ENCODE measurements around the gene ZSWIM8. TPM values are rescaled to one million over a fixed set of nuclear protein-coding genes. Genes with fewer than 3 reads are reported as not detected.

The ZSWIM8 gene
- total RNA-seq, 2 donors from 2014 or later: 121 to 148 TPM

DNA sequence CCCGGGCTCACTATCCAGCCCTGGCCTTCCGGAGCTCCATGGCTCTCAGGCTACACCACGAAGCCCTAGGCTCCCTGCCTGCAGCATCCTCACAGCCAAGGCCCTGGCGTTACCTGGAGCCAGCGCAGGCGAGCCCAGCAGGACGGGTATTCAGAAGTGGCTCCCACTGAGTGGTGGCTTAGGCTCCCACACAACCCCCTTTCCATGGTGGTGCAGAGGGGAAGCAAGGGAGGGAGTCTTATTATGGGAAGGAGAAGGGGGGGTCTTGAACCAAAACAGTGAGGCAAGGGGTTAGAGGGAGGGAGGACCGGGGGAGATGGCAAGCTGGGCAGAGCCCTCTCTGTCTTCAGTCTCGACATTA, 55.6 kb downstream of the ZSWIM8 start:
- no peaks in the 10 kb centered on the region for H3K27me3 Mint-ChIP-seq
- ATAC-seq: no peak
- no peaks in the 10 kb centered on the region for H3K9me3 Mint-ChIP-seq
- no peak overlapping the region for H3K27ac Mint-ChIP-seq
- H3K36me3 Mint-ChIP-seq: peaks cover under 1% of the 10 kb centered on the region
- H3K4me3 Mint-ChIP-seq: no peak overlapping the region
- no peak for DNase-seq (ENCODE audit: low spot score)
- H3K4me1 Mint-ChIP-seq (ENCODE audit: low read depth in 2 of 2): peaks cover 0 to 4% of the 10 kb centered on the region in 2 donors

DNA sequence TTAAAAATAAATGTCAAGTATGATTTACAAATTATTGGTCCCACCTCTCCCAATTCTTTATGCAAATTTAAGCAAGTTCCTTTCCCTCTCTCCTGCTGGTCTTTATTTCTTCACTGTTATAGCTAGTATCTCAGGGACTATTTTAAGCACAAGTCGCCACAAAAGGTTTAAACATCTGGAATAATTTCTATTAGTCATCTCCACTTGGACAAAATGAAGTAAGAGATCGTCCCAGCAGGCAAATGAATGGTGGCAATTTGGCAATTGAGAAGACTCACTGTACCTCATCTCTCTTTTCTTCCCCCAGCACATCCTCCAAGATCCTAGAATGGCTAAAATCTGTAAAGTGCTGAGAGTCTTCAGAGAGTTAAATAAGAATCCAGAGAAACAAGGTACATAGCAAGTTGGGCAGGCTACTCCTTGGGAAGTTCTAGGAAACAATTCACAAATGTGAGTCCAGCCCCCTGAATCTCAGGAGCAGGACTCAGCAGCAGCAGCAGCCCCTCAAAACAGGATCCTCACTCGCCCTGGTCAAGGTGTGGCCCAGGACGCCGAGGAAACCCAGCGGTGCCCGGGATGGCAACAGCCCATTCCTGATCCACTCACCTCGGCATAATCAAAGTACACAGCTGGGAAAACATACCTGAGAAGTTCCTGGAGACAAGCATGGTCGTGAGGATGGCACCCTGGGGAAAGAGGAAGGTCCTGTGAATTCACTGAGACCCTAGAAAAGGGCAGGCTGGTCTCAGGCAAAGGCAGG, 56.3 kb downstream of the ZSWIM8 start:
- Mint-ChIP-seq H3K9me3 (no peaks in the 10 kb centered on the region), H3K4me3 (no peak overlapping the region), H3K4me1 (ENCODE audit: low read depth in 2 of 2) (peaks cover 0 to 4% of the 10 kb centered on the region in 2 donors), H3K27me3 (no peaks in the 10 kb centered on the region), H3K27ac (no peak overlapping the region), H3K36me3 (peaks cover 5% of the 10 kb centered on the region)
- ATAC-seq (no peak), DNase-seq (ENCODE audit: low spot score) (no peak)

DNA sequence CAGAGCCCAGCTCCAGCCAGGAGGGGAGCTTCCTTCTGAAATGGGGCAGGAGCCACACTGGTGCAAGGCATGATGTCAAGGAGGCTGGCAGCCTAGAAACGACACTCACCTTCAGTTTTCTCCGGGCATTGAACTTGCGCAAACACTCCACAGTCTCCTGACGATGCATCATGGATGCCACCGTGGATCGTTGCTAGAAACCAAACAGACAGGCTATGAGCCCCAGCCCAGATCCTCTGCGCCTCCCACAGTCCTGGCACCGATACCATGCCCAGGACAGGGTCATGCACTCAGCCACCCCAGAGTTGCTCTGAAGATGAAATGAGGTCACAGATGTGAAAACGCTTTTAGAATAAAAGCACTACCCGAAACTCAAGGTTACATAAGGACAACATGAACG, 56.9 kb downstream of the ZSWIM8 start:
- Mint-ChIP-seq H3K9me3 (no peaks in the 10 kb centered on the region), H3K36me3 (peaks cover 5% of the 10 kb centered on the region), H3K4me3 (no peak overlapping the region), H3K27ac (no peak overlapping the region), H3K4me1 (ENCODE audit: low read depth in 2 of 2) (peaks cover 0 to 4% of the 10 kb centered on the region in 2 donors), H3K27me3 (no peaks in the 10 kb centered on the region)
- DNase-seq (ENCODE audit: low spot score) (no peak), ATAC-seq (no peak)

DNA sequence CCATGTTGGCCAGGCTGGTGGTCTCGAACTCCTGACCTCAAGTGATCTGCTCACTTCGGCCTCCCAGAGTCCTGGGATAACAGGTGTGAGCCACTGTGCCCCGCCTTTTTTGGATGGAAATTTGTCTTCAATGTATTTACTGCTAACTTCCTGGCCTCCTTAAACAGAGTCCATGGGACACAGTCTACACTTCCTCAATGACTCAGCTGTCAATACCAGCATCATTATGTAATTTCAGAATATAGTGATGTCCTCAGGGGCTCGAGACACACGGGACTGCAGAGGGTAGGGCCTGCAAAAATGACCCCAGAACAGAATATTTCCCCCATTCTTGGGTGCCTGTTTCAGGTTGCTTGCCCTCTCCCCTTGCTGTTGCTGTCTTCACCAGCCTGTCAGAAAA, 57.9 kb downstream of the ZSWIM8 start:
- no peak overlapping the region for H3K27ac Mint-ChIP-seq
- H3K36me3 Mint-ChIP-seq: peaks cover 5% of the 10 kb centered on the region
- H3K4me1 Mint-ChIP-seq (ENCODE audit: low read depth in 2 of 2): peaks cover 0 to 4% of the 10 kb centered on the region in 2 donors
- no peak for ATAC-seq
- no peaks in the 10 kb centered on the region for H3K27me3 Mint-ChIP-seq
- no peak for DNase-seq (ENCODE audit: low spot score)
- no peak overlapping the region for H3K4me3 Mint-ChIP-seq
- no peaks in the 10 kb centered on the region for H3K9me3 Mint-ChIP-seq

DNA sequence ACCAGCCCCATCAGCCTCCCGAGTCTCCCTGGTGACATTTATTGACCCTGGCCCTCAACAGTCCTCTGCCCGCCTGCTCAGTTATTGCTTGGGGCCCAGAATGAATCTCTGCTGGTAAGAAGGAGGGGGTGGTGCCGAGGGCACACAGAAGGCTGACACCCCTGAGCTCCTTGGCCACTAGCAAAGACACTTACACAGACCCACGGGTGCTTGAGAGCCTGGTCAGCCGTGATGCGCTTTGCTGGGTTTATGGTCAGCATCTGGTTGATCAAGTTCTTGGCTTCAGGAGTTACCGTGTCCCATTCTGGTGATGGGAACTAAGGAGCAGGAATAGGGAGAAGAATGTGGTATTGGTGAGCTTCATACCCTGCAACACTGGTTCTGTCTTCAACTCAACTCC, 61.6 kb downstream of the ZSWIM8 start:
- DNase-seq (ENCODE audit: low spot score): no peak
- Mint-ChIP-seq H3K36me3 (peaks cover 5% of the 10 kb centered on the region), H3K4me3 (no peak overlapping the region), H3K4me1 (ENCODE audit: low read depth in 2 of 2) (peaks cover 9 to 14% of the 10 kb centered on the region in 2 donors), H3K27ac (no peak overlapping the region), H3K9me3 (no peaks in the 10 kb centered on the region), H3K27me3 (no peaks in the 10 kb centered on the region)
- no peak for ATAC-seq

DNA sequence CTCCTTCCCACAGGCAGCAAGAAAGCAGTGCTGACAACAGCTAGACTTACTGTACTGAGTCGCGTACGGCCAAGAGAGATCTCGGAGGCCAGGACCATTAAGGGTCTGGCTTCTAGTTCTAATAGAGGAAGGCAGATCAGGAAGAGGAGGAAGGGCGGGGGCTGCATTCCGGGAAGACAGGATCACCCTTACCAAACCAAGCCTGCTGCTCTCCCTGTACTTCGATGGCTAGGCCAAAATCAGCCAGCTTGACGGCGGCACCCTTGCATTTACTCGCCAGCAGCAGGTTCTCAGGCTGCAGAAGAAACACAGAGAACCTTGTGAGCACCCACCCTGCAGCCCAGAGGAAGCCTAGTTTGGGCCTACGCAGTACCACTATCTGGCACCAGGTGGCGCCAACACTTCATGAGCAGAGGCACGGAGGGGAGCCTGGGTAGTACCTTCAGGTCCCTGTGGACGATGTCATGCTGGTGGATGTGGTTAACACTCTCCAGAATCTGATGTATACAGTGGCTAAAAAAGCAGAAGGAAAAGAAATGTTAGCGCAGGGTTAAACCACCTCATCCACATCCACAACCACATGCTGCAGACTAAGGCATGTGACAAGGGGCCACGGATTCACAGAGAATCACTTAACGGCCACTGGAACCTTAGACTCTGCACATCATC, 63.5 kb downstream of the ZSWIM8 start:
- H3K27me3 Mint-ChIP-seq: no peaks in the 10 kb centered on the region
- H3K36me3 Mint-ChIP-seq: peaks cover 13% of the 10 kb centered on the region
- H3K4me3 Mint-ChIP-seq: peak overlapping the region; percentile 30
- ATAC-seq (peak; percentile 99), DNase-seq (ENCODE audit: low spot score) (peak; percentile 92)
- H3K9me3 Mint-ChIP-seq: no peaks in the 10 kb centered on the region
- peak overlapping the region; percentile 17 to 38 for H3K27ac Mint-ChIP-seq
- peaks cover 10 to 13% of the 10 kb centered on the region in 2 donors for H3K4me1 Mint-ChIP-seq (ENCODE audit: low read depth in 2 of 2)

DNA sequence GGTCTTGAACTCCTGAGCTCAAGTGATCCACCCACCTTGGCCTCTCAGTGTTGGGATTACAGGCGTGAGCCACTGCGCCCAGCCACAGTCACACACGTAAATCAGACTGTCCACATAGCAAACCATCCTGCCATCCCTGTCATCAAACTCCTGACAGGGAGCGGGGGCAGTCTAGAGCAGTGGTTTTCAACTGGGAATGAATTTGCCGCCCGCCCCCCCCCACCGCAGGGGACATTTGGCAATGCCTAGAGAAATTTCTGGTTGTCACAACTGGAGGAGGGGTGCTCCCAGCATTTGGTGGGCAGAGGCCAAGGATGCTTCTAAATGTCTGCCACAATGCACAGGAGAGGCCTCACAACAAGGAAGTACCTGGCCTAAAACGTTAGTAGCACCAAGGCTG, 64.8 kb downstream of the ZSWIM8 start:
- peaks cover 10 to 13% of the 10 kb centered on the region in 2 donors for H3K4me1 Mint-ChIP-seq (ENCODE audit: low read depth in 2 of 2)
- no peak overlapping the region for H3K4me3 Mint-ChIP-seq
- no peaks in the 10 kb centered on the region for H3K9me3 Mint-ChIP-seq
- no peak overlapping the region for H3K27ac Mint-ChIP-seq
- peaks cover 13% of the 10 kb centered on the region for H3K36me3 Mint-ChIP-seq
- DNase-seq (ENCODE audit: low spot score) (peak; percentile 16), ATAC-seq (no peak)
- H3K27me3 Mint-ChIP-seq: no peaks in the 10 kb centered on the region

DNA sequence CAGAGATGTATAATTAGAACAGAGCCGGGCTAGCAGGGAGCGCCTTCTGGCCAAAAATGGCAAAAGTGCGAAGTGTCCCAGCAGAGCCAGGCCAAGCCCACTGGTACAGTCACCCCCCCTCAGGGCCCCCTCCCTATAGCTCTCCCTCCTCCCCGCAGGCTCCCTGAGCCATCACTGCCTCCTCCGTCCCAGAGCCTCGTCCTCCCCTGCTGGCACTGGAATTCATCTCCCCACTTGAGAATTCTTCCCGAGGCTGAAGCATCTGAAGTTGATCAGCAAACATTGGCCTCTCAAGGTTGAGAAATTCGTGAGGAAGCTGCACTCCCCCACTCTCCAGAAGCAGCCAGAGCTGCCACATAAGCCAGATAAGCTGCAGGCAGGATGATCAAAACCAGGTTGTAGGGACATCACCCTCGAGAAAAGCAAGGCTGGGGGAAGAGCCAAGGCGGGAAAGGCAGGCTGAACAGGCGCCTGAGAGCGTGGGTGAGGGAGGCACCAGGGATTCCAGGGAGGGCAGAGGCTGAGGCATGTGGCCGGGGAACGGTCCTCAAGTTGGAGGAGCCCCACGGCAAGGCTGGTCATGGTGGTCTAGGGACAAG, 65.6 kb downstream of the ZSWIM8 start:
- Mint-ChIP-seq H3K36me3 (peaks cover 13% of the 10 kb centered on the region), H3K27me3 (no peaks in the 10 kb centered on the region), H3K4me1 (ENCODE audit: low read depth in 2 of 2) (peaks cover 10 to 15% of the 10 kb centered on the region in 2 donors), H3K27ac (no peak overlapping the region), H3K9me3 (no peaks in the 10 kb centered on the region), H3K4me3 (no peak overlapping the region)
- no peak for DNase-seq (ENCODE audit: low spot score)
- no peak for ATAC-seq

Other genes starting within 250 kb of the ZSWIM8 start
- 10 to 100 TPM in 1 of 2 donors, 1 to 10 TPM in 1; 9.3 to 18.1 TPM for gene USP54, start 194.3 kb upstream of the ZSWIM8 start, total RNA-seq
- not detected for gene MYOZ1, start 144.1 kb upstream of the ZSWIM8 start, total RNA-seq
- gene SYNPO2L, start 129.6 kb upstream of the ZSWIM8 start, total RNA-seq: not detected
- gene AGAP5, start 87.5 kb upstream of the ZSWIM8 start, total RNA-seq: 10 to 100 TPM in 1 of 2 donors, 1 to 10 TPM in 1; 9.8 to 26.0 TPM
- 100 to 1,000 TPM; 152 to 172 TPM for gene SEC24C, start 41.2 kb upstream of the ZSWIM8 start, total RNA-seq
- gene CHCHD1, start 3.6 kb upstream of the ZSWIM8 start, total RNA-seq: 10 to 100 TPM; 18.7 to 28.5 TPM
- 10 to 100 TPM; 42.8 to 83.3 TPM for gene NDST2, start 26.0 kb downstream of the ZSWIM8 start, total RNA-seq
- gene CAMK2G, start 88.9 kb downstream of the ZSWIM8 start, total RNA-seq: 10 to 100 TPM in 1 of 2 donors, 1 to 10 TPM in 1; 6.9 to 15.3 TPM
- gene PLAU, start 125.5 kb downstream of the ZSWIM8 start, total RNA-seq: not detected
- 10 to 100 TPM; 42.1 to 51.4 TPM for gene VCL, start 212.5 kb downstream of the ZSWIM8 start, total RNA-seq

All from natural killer cell treated with Interleukin-12 subunit alpha and Interleukin-12 subunit beta and Interleukin-15 and Interleukin-18, amount 100 ng/mL, for 72 hours (primary cell).